ENCODE results near the gene SLC35E2B. TPM values are rescaled to one million over a fixed set of nuclear protein-coding genes. Genes with fewer than 3 reads are reported as not detected.

SLC35E2B gene
- total RNA-seq, 1 experiment from 2014 or later, result 26.4 TPM

DNA sequence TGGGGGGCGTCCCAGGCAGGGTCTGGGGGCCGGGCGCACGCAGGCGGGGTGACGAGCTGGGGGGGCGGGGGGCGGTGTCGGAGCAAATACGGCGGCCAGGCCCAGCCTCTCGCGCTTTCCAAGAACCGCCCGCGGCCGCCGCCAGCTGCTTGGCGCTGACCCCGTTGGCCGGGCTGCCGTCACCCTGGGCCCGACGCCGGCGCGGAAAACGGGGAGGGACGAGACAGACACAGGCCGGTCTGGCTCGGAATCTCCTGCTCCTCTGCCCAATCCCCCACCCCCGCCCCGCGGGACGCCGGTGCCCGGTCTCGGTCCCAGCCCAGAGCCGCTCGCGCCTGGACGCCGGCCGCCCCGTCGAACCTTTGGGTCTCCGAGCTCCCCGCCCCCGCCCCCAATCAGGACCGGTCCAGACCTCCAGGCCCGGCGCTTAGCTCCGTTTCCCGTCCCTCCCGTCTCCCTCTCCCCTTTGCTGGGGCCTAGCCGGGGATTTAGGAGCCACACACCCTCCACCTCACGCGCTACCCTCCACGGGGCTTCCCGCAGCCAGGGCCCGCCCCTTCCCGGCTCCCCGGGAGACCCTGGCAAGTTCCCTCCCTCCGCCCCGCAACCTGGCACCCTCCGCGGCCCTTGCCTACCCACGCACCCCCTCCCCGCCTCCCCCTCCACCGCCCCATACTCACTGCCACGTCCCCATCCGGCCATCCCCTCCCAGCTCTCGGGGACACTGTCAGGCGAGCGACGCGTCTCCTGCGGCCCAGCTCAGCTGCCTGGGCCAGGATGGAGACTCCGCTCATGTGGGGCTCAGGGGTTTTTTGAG is 61.4 kb downstream of the SLC35E2B start:
- DNase-seq, result no peak
- ChIA-PET CTCF (no interaction called here), POLR2A (no interaction called here)
- H3K4me1 ChIP-seq, result no peaks in the 10 kb centered on the region
- peaks cover 6% of the 10 kb centered on the region for H3K36me3 Mint-ChIP-seq (ENCODE audit: insufficient read depth, unreplicated experiment)
- H3K27me3 ChIP-seq (replicated peaks; ENCODE audit: control insufficient read depth, insufficient read depth, low read length), result no peaks in the 10 kb centered on the region
- H3K4me3 Mint-ChIP-seq (ENCODE audit: unreplicated experiment), result no peak overlapping the region
- no peaks in the 10 kb centered on the region for H3K9me3 ChIP-seq
- no peak overlapping the region for H3K4me3 ChIP-seq (ENCODE audit: low read depth, low read length)
- H3K9me3 Mint-ChIP-seq (ENCODE audit: unreplicated experiment), result no peaks in the 10 kb centered on the region
- no peaks in the 10 kb centered on the region for H3K36me3 ChIP-seq (ENCODE audit: control insufficient read depth, insufficient read depth, low read length)
- intact Hi-C loops (cut with micrococcal nuclease; ENCODE audit: unreplicated experiment), result no loop called here
- H3K27me3 Mint-ChIP-seq (ENCODE audit: insufficient read depth, unreplicated experiment), result no peaks in the 10 kb centered on the region
- TF ChIP-seq, protein P1, sequence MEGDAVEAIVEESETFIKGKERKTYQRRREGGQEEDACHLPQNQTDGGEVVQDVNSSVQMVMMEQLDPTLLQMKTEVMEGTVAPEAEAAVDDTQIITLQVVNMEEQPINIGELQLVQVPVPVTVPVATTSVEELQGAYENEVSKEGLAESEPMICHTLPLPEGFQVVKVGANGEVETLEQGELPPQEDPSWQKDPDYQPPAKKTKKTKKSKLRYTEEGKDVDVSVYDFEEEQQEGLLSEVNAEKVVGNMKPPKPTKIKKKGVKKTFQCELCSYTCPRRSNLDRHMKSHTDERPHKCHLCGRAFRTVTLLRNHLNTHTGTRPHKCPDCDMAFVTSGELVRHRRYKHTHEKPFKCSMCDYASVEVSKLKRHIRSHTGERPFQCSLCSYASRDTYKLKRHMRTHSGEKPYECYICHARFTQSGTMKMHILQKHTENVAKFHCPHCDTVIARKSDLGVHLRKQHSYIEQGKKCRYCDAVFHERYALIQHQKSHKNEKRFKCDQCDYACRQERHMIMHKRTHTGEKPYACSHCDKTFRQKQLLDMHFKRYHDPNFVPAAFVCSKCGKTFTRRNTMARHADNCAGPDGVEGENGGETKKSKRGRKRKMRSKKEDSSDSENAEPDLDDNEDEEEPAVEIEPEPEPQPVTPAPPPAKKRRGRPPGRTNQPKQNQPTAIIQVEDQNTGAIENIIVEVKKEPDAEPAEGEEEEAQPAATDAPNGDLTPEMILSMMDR (IDR thresholded peaks at IDR 0.05; ENCODE audit: insufficient read depth in 1 of 2, low read depth in 1 of 2, low read length in 1 of 2, severe bottlenecking in 1 of 2, unreplicated experiment in 1 of 2), result no peak
- BruUV-seq (replicated peaks), result no TSS peak
- H3K4me1 Mint-ChIP-seq (ENCODE audit: low read depth, unreplicated experiment), result no peaks in the 10 kb centered on the region
- no peak overlapping the region for H3K27ac Mint-ChIP-seq (ENCODE audit: unreplicated experiment)

DNA sequence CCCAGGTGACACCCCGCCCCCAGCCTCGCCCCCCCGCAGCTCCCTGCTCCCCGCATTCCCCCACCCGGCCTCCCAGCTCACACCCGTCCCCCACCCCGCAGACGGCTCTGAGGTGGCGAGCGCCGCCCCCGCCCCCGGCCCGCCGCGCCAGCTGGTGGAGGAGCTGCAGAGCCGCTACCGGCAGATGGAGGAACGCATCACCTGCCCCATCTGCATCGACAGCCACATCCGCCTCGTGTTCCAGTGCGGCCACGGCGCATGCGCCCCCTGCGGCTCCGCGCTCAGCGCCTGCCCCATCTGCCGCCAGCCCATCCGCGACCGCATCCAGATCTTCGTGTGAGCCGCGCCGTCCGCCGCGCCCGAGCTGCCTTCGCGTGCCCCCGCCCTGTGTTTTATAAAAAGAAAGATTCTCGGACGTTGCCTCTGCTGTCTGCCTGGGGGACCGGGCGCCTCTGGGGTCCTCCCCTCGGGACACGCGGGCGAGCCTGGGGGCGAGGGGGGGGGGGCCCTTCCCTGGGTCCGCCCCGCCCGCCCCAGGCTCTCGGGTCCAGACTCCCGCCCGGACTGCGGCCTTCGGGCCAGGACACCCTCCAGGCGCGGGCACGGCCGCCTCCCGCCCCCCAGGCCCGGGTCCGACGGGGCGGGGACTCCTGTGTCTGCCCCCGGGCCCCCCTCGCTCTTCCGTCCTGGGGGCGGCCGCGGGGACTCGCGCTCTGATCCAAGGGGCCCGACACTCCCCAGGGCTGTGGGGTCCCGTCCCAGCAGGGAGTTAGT is 62.2 kb downstream of the SLC35E2B start:
- intact Hi-C loops (cut with micrococcal nuclease; ENCODE audit: unreplicated experiment), result no loop called here
- DNase-seq, result no peak
- no peaks in the 10 kb centered on the region for H3K27me3 Mint-ChIP-seq (ENCODE audit: insufficient read depth, unreplicated experiment)
- H3K4me3 Mint-ChIP-seq (ENCODE audit: unreplicated experiment), result no peak overlapping the region
- H3K9me3 Mint-ChIP-seq (ENCODE audit: unreplicated experiment), result no peaks in the 10 kb centered on the region
- no peak overlapping the region for H3K4me3 ChIP-seq (ENCODE audit: low read depth, low read length)
- H3K36me3 Mint-ChIP-seq (ENCODE audit: insufficient read depth, unreplicated experiment), result peaks cover 6% of the 10 kb centered on the region
- no TSS peak for BruUV-seq (replicated peaks)
- no peaks in the 10 kb centered on the region for H3K4me1 ChIP-seq
- no peaks in the 10 kb centered on the region for H3K4me1 Mint-ChIP-seq (ENCODE audit: low read depth, unreplicated experiment)
- ChIA-PET POLR2A (no interaction called here), CTCF (no interaction called here)
- H3K27ac Mint-ChIP-seq (ENCODE audit: unreplicated experiment), result no peak overlapping the region
- TF ChIP-seq, protein P1 (IDR thresholded peaks at IDR 0.05; ENCODE audit: insufficient read depth in 1 of 2, low read depth in 1 of 2, low read length in 1 of 2, severe bottlenecking in 1 of 2, unreplicated experiment in 1 of 2), result no peak
- H3K36me3 ChIP-seq (ENCODE audit: control insufficient read depth, insufficient read depth, low read length), result no peaks in the 10 kb centered on the region
- no peaks in the 10 kb centered on the region for H3K27me3 ChIP-seq (replicated peaks; ENCODE audit: control insufficient read depth, insufficient read depth, low read length)
- no peaks in the 10 kb centered on the region for H3K9me3 ChIP-seq

DNA sequence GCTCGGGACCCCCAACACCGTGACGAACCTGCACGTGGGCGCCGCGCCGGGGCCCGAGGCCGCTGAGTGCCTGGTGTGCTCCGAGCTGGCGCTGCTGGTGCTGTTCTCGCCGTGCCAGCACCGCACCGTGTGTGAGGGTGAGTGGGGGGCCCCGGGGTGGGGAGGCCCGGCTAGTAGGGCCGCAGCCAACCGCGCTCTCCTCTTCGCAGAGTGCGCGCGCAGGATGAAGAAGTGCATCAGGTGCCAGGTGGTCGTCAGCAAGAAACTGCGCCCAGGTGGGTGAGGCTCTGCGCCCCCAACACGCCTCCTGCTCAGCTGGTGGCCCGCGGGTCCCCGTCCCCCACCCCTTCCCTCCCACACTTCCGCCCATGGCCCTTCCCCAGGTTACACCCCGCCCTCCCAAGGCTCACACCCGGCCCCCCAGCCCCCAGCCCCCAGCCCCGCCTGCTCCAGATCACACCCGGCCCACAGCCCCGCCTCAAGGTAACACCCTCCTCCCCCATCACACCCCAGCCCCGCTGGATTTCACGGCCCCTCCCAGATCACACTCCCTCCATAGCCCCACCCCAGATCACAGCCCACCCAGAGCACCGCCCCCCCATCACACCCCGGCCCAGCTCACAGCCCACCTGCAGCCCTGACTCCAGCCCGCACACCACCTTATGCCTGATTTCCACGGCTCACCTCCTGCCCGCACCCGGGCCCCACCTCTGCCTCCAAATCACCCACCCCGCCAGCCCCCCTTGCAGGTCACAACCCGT is 63.0 kb downstream of the SLC35E2B start:
- no peaks in the 10 kb centered on the region for H3K36me3 ChIP-seq (ENCODE audit: control insufficient read depth, insufficient read depth, low read length)
- no peaks in the 10 kb centered on the region for H3K27me3 ChIP-seq (replicated peaks; ENCODE audit: control insufficient read depth, insufficient read depth, low read length)
- no peaks in the 10 kb centered on the region for H3K9me3 Mint-ChIP-seq (ENCODE audit: unreplicated experiment)
- TF ChIP-seq, protein P1 (IDR thresholded peaks at IDR 0.05; ENCODE audit: insufficient read depth in 1 of 2, low read depth in 1 of 2, low read length in 1 of 2, severe bottlenecking in 1 of 2, unreplicated experiment in 1 of 2), result no peak
- intact Hi-C loops (cut with micrococcal nuclease; ENCODE audit: unreplicated experiment), result no loop called here
- ChIA-PET CTCF (no interaction called here), POLR2A (no interaction called here)
- no peak overlapping the region for H3K4me3 ChIP-seq (ENCODE audit: low read depth, low read length)
- no peak for DNase-seq
- BruUV-seq (replicated peaks), result no TSS peak
- H3K36me3 Mint-ChIP-seq (ENCODE audit: insufficient read depth, unreplicated experiment), result peaks cover 13% of the 10 kb centered on the region
- H3K4me3 Mint-ChIP-seq (ENCODE audit: unreplicated experiment), result no peak overlapping the region
- no peaks in the 10 kb centered on the region for H3K9me3 ChIP-seq
- no peak overlapping the region for H3K27ac Mint-ChIP-seq (ENCODE audit: unreplicated experiment)
- H3K4me1 ChIP-seq, result no peaks in the 10 kb centered on the region
- H3K4me1 Mint-ChIP-seq (ENCODE audit: low read depth, unreplicated experiment), result no peaks in the 10 kb centered on the region
- no peaks in the 10 kb centered on the region for H3K27me3 Mint-ChIP-seq (ENCODE audit: insufficient read depth, unreplicated experiment)
